ENCODE data around the gene HLA-DOB.

DNA sequence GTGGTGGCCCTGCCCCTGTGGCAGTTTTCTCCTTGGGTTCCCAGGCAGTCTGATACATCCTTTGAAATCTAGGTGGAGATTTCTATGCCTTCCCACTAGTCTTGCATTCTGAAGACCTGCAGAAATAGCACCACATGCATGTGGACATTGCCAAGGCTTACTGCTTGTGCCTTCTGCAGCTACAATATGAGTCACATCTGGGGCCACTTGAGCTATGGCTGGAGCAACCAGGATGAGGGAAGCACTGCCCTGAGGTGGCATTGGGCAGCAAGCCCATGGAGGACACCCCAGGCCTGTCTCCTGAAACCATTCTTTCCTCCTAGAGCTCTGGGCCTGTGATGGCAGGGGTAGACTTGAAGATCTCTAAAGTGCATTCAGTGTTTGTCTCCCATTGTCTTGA lies 37.8 kb downstream of the HLA-DOB start:
- TF ChIP-seq, protein P1, sequence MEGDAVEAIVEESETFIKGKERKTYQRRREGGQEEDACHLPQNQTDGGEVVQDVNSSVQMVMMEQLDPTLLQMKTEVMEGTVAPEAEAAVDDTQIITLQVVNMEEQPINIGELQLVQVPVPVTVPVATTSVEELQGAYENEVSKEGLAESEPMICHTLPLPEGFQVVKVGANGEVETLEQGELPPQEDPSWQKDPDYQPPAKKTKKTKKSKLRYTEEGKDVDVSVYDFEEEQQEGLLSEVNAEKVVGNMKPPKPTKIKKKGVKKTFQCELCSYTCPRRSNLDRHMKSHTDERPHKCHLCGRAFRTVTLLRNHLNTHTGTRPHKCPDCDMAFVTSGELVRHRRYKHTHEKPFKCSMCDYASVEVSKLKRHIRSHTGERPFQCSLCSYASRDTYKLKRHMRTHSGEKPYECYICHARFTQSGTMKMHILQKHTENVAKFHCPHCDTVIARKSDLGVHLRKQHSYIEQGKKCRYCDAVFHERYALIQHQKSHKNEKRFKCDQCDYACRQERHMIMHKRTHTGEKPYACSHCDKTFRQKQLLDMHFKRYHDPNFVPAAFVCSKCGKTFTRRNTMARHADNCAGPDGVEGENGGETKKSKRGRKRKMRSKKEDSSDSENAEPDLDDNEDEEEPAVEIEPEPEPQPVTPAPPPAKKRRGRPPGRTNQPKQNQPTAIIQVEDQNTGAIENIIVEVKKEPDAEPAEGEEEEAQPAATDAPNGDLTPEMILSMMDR (IDR thresholded peaks at IDR 0.05; ENCODE audit: insufficient read depth, low read length, poor library complexity, severe bottlenecking) = no peak
- no peak for TF ChIP-seq EZH2phosphoT487 (conservative IDR thresholded peaks at IDR 0.05; ENCODE audit: low read length)

Measured in SU-DHL-6 (cell line).